HG03066 (cell line): ENCODE data around the gene TEDC1.
"Not testable (repeated sequence)": the region's sequence is repeated elsewhere in the genome, so short reads cannot be mapped to it uniquely, and the experiment has no call there.

ENCODE experiments used
- ATAC-seq: cut with Tn5 transposase; IDR thresholded peaks from one replicate; pipeline ENCODE4 v1.9.1; 2021; ENCODE audit warnings: low read depth; ENCODE audit not compliant: unreplicated experiment

The TEDC1 gene

DNA sequence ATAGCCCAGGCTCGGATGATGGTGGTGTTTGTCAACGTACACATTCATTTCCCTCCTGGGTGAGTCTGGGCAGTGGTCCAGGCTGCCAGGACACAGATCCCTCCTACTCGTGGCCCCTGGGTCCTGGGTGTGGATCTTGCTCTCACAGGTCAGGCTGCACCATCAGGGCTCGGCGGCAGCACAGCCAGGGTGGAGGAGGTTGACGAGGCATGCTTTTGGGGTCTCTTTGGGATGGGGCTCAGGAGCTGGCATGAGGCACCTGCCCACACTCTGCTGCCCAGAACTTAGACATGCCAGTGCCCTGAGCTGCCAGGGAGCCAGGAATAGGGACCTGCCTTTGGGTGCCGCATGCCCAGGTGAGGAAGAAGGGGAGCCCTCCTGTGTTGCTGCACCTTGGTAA lies 45.0 kb downstream of the TEDC1 start:
- no peak for ATAC-seq

DNA sequence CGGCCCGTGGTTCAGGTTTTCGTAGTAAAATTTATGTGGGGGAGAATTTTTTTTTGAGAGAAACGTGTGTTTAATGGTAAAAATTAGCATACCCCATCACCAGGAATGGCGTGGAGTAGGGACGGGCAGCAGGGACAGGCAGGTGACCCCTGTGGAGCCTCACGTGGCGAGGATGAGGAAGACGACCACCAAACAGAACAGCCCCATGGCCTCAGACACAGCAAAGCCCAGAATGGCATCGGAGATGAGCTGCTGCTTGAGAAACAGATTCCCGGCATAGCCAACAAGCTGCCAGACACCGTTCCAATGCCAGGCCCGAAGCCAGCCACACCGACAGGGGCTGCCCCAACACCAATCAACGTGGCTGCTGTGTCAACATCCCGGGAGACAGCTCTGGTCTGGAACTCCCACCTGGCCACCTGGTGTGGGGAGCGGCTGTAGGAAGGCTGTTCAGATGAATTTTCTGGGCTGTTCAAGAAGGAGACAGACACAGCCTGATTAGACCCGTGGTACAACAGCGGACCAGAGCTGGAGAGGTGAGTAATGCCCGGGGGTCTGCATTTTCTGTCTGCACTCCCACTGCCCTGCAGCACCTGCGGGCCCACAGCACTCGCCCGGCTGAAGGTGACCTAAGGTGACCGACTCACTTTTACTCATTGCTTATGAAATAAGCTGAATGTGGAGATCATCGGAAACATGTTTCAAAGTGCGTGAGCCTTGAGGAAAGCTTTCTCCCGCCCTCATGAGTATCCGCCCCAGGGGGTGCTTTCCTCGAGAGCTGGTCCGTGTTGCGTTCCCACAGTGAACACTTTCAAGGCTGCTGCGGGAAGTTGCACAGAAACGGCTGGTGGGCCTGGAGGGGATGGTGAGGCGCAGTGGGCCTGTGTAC lies 45.9 kb downstream of the TEDC1 start:
- ATAC-seq = no peak

- ATAC-seq = no peak
Observed at GRCh38 chr14:105537580-105538474, 46.8 kb downstream of the TEDC1 start.

- no peak for ATAC-seq
Observed at GRCh38 chr14:105538481-105539049, 47.5 kb downstream of the TEDC1 start.

GRCh38 chr14:105540811-105541210 lies 49.8 kb downstream of the TEDC1 start:
- no peak for ATAC-seq

DNA sequence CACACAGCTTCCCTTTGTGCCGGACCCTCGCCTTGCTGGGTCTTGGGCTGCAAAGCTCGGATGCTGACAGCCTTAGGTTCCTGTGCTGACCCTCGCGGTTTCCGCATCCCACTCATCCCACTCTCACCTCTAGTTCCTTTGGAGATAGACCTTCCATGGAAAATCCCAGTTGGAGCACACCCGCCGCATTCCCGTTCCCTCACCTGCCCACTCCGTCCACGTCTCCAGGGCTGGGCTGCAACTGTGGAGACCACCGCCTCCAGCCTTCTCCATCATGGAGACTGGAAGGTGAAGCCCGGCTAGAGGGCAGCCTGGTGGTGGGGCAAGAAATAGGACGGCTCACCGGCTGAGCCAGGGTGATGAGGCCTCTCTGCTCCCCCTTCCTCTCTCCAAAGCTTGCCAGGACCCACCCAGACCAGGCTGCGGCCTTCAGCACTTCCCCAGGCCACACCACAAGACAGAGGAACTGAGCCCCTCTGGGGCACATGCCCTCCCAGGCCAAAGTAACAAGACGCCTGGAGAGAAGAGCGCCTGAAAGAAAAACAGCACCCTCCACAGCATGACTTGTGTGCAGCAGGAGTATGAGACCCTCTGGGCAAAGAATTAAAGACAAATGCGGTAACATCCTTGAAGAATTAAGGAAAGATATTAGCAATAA lies 50.3 kb downstream of the TEDC1 start:
- ATAC-seq = no peak

GRCh38 chr14:105545676-105546075 lies 54.6 kb downstream of the TEDC1 start:
- not testable (repeated sequence) for ATAC-seq

GRCh38 chr14:105546410-105546809 lies 55.4 kb downstream of the TEDC1 start:
- not testable (repeated sequence) for ATAC-seq

DNA sequence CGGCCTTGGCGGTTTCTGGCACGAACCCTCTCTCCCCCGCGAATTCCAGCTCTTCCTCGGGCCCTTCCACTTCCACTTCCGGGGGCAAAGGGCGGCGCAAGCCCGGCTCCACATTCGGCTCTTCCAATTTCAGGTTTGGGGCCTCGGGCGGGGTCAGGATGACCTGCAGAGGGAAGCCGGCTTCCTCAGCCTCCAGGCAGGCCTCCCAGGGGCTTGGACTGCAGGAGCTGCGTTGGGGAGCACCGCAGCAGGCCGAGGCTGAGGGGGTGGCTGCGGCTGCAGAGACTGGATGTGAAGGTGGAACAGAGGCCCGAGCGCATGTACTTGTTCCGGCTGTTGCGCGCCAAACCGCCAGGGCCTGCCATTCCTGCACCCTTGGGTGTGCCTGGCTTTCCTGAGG lies 56.0 kb downstream of the TEDC1 start:
- ATAC-seq = not testable (repeated sequence)

DNA sequence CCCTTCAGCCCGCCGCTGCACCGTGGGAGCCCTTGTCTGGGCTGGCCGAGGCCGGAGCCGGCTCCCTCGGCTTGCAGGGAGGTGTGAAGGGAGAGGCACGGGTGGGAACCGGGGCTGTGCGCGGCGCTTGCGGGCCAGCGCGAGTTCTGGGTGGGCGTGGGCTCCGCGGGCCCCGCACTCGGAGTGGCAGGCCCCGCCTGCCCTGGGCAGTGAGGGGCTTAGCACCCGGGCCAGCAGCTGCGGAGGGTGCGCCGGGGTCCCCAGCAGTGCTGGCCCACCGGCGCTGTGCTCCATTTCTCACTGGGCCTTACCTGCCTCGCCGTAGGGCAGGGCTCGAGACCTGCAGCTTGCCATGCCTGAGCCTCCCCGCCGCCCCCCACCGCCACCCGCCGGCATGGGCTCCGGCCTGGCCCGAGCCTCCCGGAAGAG lies 56.7 kb downstream of the TEDC1 start:
- no peak for ATAC-seq
